RPMI8226 (cell line): Measurements from ENCODE around the gene AGAP1.

Experiments
- DNase-seq: peaks from one replicate; pipeline ENCODE4 v3.0.0-alpha.2; 2015

The AGAP1 gene

GRCh38 chr2:235858881-235859280 lies 365.0 kb downstream of the AGAP1 start:
- no peak for DNase-seq

GRCh38 chr2:235859651-235860050 lies 365.8 kb downstream of the AGAP1 start:
- no peak for DNase-seq

- DNase-seq: no peak
Observed at GRCh38 chr2:235860111-235860510, 366.3 kb downstream of the AGAP1 start.

GRCh38 chr2:235860871-235861270 lies 367.0 kb downstream of the AGAP1 start:
- no peak for DNase-seq

GRCh38 chr2:235861383-235861782 lies 367.5 kb downstream of the AGAP1 start:
- DNase-seq: no peak

GRCh38 chr2:235863414-235863813 lies 369.6 kb downstream of the AGAP1 start:
- DNase-seq: no peak

GRCh38 chr2:235864302-235864701 lies 370.5 kb downstream of the AGAP1 start:
- no peak for DNase-seq

- no peak for DNase-seq
Observed at GRCh38 chr2:235864733-235865515, 371.1 kb downstream of the AGAP1 start.

GRCh38 chr2:235866373-235866772 lies 372.5 kb downstream of the AGAP1 start:
- DNase-seq: no peak

GRCh38 chr2:235868224-235868623 lies 374.4 kb downstream of the AGAP1 start:
- DNase-seq: no peak

- DNase-seq: no peak
Observed at GRCh38 chr2:235868645-235869044, 374.8 kb downstream of the AGAP1 start.

- no peak for DNase-seq
Observed at GRCh38 chr2:235870515-235870914, 376.7 kb downstream of the AGAP1 start.

- DNase-seq: no peak
Observed at GRCh38 chr2:235876099-235876679, 382.3 kb downstream of the AGAP1 start.

GRCh38 chr2:235877275-235877802 lies 383.5 kb downstream of the AGAP1 start:
- DNase-seq: no peak

GRCh38 chr2:235879116-235879515 lies 385.3 kb downstream of the AGAP1 start:
- no peak for DNase-seq

- DNase-seq: no peak
Observed at GRCh38 chr2:235883675-235884074, 389.8 kb downstream of the AGAP1 start.

GRCh38 chr2:235889302-235889630 lies 395.4 kb downstream of the AGAP1 start:
- no peak for DNase-seq

GRCh38 chr2:235893129-235893698 lies 399.4 kb downstream of the AGAP1 start:
- DNase-seq: no peak

GRCh38 chr2:235894839-235895238 lies 401.0 kb downstream of the AGAP1 start:
- DNase-seq: no peak

- DNase-seq: no peak
Observed at GRCh38 chr2:235896061-235896460, 402.2 kb downstream of the AGAP1 start.

- no peak for DNase-seq
Observed at GRCh38 chr2:235897992-235898391, 404.1 kb downstream of the AGAP1 start.

GRCh38 chr2:235898766-235899165 lies 404.9 kb downstream of the AGAP1 start:
- no peak for DNase-seq

GRCh38 chr2:235900631-235901030 lies 406.8 kb downstream of the AGAP1 start:
- no peak for DNase-seq

GRCh38 chr2:235901243-235901642 lies 407.4 kb downstream of the AGAP1 start:
- DNase-seq: no peak
